ENCODE results near the gene PPP1R9B. TPM values are rescaled to one million over a fixed set of nuclear protein-coding genes. Genes with fewer than 3 reads are reported as not detected.

PPP1R9B gene
- total and polyA plus RNA-seq, 4 donors, result 0.90 to 26.1 (median 7.1) TPM

- H3K9me3 ChIP-seq (ENCODE audit: control insufficient read depth in 4 of 4, low read length in 3 of 4), result no peaks in the 10 kb centered on the region
- 55% methylated on average over 19 of the region's 19 CpGs for WGBS
- DNase-seq (ENCODE audit: low spot score), result no peak
- no peak overlapping the region for H3K9ac ChIP-seq (ENCODE audit: low read depth in 1 of 2, low read length in 2 of 2)
- H3K36me3 ChIP-seq (ENCODE audit: control insufficient read depth in 4 of 4, insufficient read depth in 3 of 4, low read depth in 1 of 4, low read length in 3 of 4), result peaks cover 0 to 5% (median 2%) of the 10 kb centered on the region in 4 donors
- TF ChIP-seq RXRA (IDR thresholded peaks at IDR 0.05) (no peak), YY1 (IDR thresholded peaks at IDR 0.05) (no peak)
- TF ChIP-seq, protein P1, sequence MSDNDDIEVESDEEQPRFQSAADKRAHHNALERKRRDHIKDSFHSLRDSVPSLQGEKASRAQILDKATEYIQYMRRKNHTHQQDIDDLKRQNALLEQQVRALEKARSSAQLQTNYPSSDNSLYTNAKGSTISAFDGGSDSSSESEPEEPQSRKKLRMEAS (IDR thresholded peaks at IDR 0.05), result no peak
- no peak overlapping the region for H3K27ac ChIP-seq (ENCODE audit: low read depth in 1 of 2, low read length in 2 of 2)
- H3K4me3 ChIP-seq (ENCODE audit: low read depth in 1 of 3, low read length in 3 of 3), result no peak overlapping the region
- peaks cover 0 to 6% (median 0%) of the 10 kb centered on the region in 4 donors for H3K27me3 ChIP-seq (ENCODE audit: control insufficient read depth in 4 of 4, insufficient read depth in 4 of 4, low read length in 3 of 4)
- peaks cover 0 to 5% (median 3%) of the 10 kb centered on the region in 4 donors for H3K4me1 ChIP-seq (ENCODE audit: control insufficient read depth in 4 of 4, insufficient read depth in 4 of 4, low read length in 3 of 4)
These were observed 19.7 kb downstream of the PPP1R9B start for GRCh38 chr17:50130559-50131305.

- H3K27me3 ChIP-seq (ENCODE audit: control insufficient read depth in 4 of 4, insufficient read depth in 4 of 4, low read length in 3 of 4), result peaks cover 0 to 6% (median 0%) of the 10 kb centered on the region in 4 donors
- H3K36me3 ChIP-seq (ENCODE audit: control insufficient read depth in 4 of 4, insufficient read depth in 3 of 4, low read depth in 1 of 4, low read length in 3 of 4), result peaks cover 0 to 2% (median under 1%) of the 10 kb centered on the region in 4 donors
- no peaks in the 10 kb centered on the region for H3K9me3 ChIP-seq (ENCODE audit: control insufficient read depth in 4 of 4, low read length in 3 of 4)
- TF ChIP-seq, protein P1 (IDR thresholded peaks at IDR 0.05), result no peak
- no peak for TF ChIP-seq HNF4G (IDR thresholded peaks at IDR 0.05)
- no peak for TF ChIP-seq RXRA (IDR thresholded peaks at IDR 0.05)
- H3K4me1 ChIP-seq (ENCODE audit: control insufficient read depth in 4 of 4, insufficient read depth in 4 of 4, low read length in 3 of 4), result peaks cover 0 to 5% (median 3%) of the 10 kb centered on the region in 4 donors
- H3K9ac ChIP-seq (ENCODE audit: low read depth in 1 of 2, low read length in 2 of 2), result no peak within 1 kb of the TSS
- 4% methylated on average over 84 of the region's 84 CpGs for WGBS
- no peak within 1 kb of the TSS for H3K27ac ChIP-seq (ENCODE audit: low read depth in 1 of 2, low read length in 2 of 2)
- H3K4me3 ChIP-seq (ENCODE audit: low read depth in 1 of 3, low read length in 3 of 3), result peak within 1 kb of the TSS in 1 of 3 donors; percentile 52
- no peak for DNase-seq (ENCODE audit: low spot score)
These were observed 20.5 kb downstream of the PPP1R9B start, which contains the start of gene SAMD14 for GRCh38 chr17:50129728-50130558. SAMD14 (minus strand) TSS chr17:50130160; CDS start chr17:50124959, 5,201 bp downstream.

GRCh38 chr17:50129353-50129727, 21.1 kb downstream of the PPP1R9B start:
- Histone ChIP-seq H3K36me3 (ENCODE audit: control insufficient read depth in 4 of 4, insufficient read depth in 3 of 4, low read depth in 1 of 4, low read length in 3 of 4) (no peaks in the 10 kb centered on the region), H3K4me3 (ENCODE audit: low read depth in 1 of 3, low read length in 3 of 3) (peak overlapping the region in 1 of 3 donors; percentile 52), H3K27me3 (ENCODE audit: control insufficient read depth in 4 of 4, insufficient read depth in 4 of 4, low read length in 3 of 4) (peaks cover 0 to 6% (median 0%) of the 10 kb centered on the region in 4 donors), H3K27ac (ENCODE audit: low read depth in 1 of 2, low read length in 2 of 2) (no peak overlapping the region), H3K4me1 (ENCODE audit: control insufficient read depth in 4 of 4, insufficient read depth in 4 of 4, low read length in 3 of 4) (peaks cover 0 to 5% (median 3%) of the 10 kb centered on the region in 4 donors), H3K9me3 (ENCODE audit: control insufficient read depth in 4 of 4, low read length in 3 of 4) (no peaks in the 10 kb centered on the region), H3K9ac (ENCODE audit: low read depth in 1 of 2, low read length in 2 of 2) (no peak overlapping the region)
- DNase-seq (ENCODE audit: low spot score), result no peak
- WGBS, result 3% methylated on average over 31 of the region's 31 CpGs
- TF ChIP-seq, protein P2, sequence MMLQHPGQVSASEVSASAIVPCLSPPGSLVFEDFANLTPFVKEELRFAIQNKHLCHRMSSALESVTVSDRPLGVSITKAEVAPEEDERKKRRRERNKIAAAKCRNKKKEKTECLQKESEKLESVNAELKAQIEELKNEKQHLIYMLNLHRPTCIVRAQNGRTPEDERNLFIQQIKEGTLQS (IDR thresholded peaks at IDR 0.05), result no peak
- TF ChIP-seq FOXA2 (IDR thresholded peaks at IDR 0.05) (no peak), EGR1 (IDR thresholded peaks at IDR 0.05; ENCODE audit: low read depth in 2 of 2) (no peak), HNF4G (IDR thresholded peaks at IDR 0.05) (no peak), RXRA (IDR thresholded peaks at IDR 0.05) (no peak), YY1 (IDR thresholded peaks at IDR 0.05) (no peak), RAD21 (IDR thresholded peaks at IDR 0.05) (no peak), TAF1 (conservative IDR thresholded peaks at IDR 0.05) (no peak), SP1 (IDR thresholded peaks at IDR 0.05) (no peak), JUND (IDR thresholded peaks at IDR 0.05) (no peak), NR2F2 (IDR thresholded peaks at IDR 0.05) (no peak), FOXA1 (IDR thresholded peaks at IDR 0.05) (no peak)
- TF ChIP-seq, protein P3, sequence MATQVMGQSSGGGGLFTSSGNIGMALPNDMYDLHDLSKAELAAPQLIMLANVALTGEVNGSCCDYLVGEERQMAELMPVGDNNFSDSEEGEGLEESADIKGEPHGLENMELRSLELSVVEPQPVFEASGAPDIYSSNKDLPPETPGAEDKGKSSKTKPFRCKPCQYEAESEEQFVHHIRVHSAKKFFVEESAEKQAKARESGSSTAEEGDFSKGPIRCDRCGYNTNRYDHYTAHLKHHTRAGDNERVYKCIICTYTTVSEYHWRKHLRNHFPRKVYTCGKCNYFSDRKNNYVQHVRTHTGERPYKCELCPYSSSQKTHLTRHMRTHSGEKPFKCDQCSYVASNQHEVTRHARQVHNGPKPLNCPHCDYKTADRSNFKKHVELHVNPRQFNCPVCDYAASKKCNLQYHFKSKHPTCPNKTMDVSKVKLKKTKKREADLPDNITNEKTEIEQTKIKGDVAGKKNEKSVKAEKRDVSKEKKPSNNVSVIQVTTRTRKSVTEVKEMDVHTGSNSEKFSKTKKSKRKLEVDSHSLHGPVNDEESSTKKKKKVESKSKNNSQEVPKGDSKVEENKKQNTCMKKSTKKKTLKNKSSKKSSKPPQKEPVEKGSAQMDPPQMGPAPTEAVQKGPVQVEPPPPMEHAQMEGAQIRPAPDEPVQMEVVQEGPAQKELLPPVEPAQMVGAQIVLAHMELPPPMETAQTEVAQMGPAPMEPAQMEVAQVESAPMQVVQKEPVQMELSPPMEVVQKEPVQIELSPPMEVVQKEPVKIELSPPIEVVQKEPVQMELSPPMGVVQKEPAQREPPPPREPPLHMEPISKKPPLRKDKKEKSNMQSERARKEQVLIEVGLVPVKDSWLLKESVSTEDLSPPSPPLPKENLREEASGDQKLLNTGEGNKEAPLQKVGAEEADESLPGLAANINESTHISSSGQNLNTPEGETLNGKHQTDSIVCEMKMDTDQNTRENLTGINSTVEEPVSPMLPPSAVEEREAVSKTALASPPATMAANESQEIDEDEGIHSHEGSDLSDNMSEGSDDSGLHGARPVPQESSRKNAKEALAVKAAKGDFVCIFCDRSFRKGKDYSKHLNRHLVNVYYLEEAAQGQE (IDR thresholded peaks at IDR 0.05), result no peak
- TF ChIP-seq, protein P1 (IDR thresholded peaks at IDR 0.05), result no peak
- TF ChIP-seq, protein P4, sequence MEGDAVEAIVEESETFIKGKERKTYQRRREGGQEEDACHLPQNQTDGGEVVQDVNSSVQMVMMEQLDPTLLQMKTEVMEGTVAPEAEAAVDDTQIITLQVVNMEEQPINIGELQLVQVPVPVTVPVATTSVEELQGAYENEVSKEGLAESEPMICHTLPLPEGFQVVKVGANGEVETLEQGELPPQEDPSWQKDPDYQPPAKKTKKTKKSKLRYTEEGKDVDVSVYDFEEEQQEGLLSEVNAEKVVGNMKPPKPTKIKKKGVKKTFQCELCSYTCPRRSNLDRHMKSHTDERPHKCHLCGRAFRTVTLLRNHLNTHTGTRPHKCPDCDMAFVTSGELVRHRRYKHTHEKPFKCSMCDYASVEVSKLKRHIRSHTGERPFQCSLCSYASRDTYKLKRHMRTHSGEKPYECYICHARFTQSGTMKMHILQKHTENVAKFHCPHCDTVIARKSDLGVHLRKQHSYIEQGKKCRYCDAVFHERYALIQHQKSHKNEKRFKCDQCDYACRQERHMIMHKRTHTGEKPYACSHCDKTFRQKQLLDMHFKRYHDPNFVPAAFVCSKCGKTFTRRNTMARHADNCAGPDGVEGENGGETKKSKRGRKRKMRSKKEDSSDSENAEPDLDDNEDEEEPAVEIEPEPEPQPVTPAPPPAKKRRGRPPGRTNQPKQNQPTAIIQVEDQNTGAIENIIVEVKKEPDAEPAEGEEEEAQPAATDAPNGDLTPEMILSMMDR (IDR thresholded peaks at IDR 0.05; ENCODE audit: low read depth, low read length, missing input control), result no peak
- TF ChIP-seq, protein P5, sequence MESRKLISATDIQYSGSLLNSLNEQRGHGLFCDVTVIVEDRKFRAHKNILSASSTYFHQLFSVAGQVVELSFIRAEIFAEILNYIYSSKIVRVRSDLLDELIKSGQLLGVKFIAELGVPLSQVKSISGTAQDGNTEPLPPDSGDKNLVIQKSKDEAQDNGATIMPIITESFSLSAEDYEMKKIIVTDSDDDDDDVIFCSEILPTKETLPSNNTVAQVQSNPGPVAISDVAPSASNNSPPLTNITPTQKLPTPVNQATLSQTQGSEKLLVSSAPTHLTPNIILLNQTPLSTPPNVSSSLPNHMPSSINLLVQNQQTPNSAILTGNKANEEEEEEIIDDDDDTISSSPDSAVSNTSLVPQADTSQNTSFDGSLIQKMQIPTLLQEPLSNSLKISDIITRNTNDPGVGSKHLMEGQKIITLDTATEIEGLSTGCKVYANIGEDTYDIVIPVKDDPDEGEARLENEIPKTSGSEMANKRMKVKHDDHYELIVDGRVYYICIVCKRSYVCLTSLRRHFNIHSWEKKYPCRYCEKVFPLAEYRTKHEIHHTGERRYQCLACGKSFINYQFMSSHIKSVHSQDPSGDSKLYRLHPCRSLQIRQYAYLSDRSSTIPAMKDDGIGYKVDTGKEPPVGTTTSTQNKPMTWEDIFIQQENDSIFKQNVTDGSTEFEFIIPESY (IDR thresholded peaks at IDR 0.05), result no peak

Data from liver (tissue), 9 donors.